BLaER1 treated with 17β-estradiol and CSF1 and Interleukin-3, amounts not matched to agents 10 nM and 100 nM (cell line): ENCODE data around the gene BASP1.
A peak's percentile ranks its signal among the peaks of the same experiment; 100 is the strongest.
"Not testable (repeated sequence)": the region's sequence is repeated elsewhere in the genome, so short reads cannot be mapped to it uniquely, and the experiment has no call there.

Experiments used
- H3K27ac ChIP-seq, 11 experiments: shearing (Covaris generic); formaldehyde crosslinking; 2 replicates each; pipeline ENCODE4 v1.8.1; 2022
- H3K27me3 ChIP-seq, 11 experiments: shearing (Covaris generic); formaldehyde crosslinking; 2 replicates each; pipeline ENCODE4 v1.8.1; 2022
- H3K36me3 ChIP-seq, 11 experiments: shearing (Covaris generic); formaldehyde crosslinking; 2 replicates each; pipeline ENCODE4 v1.8.1; 2022
- H3K4me1 ChIP-seq, 10 experiments: shearing (Covaris generic); formaldehyde crosslinking; 2 replicates each; pipeline ENCODE4 v1.8.1; 2022
- H3K4me2 ChIP-seq, 11 experiments: shearing (Covaris generic); formaldehyde crosslinking; 2 replicates each; pipeline ENCODE4 v1.8.1; 2022
- H3K4me3 ChIP-seq, 10 experiments: shearing (Covaris generic); formaldehyde crosslinking; 2 replicates each; pipeline ENCODE4 v1.8.1; 2022
- H3K9ac ChIP-seq, 11 experiments: shearing (Covaris generic); formaldehyde crosslinking; 2 replicates each; pipeline ENCODE4 v1.8.1; 2022
- H3K9me3 ChIP-seq, 11 experiments: shearing (Covaris generic); formaldehyde crosslinking; replicated peaks in 1 of 11; 2 replicates each; pipeline ENCODE4 v1.8.1; 2022
- H4K20me1 ChIP-seq, 11 experiments: shearing (Covaris generic); formaldehyde crosslinking; 2 replicates each; pipeline ENCODE4 v1.8.1; 2022
- Cebpa-rat ChIP-seq, 11 experiments: shearing (Covaris generic); IDR thresholded peaks; 2 replicates each; pipeline ENCODE4 v1.8.1; 2022

BASP1 gene

GRCh38 chr5:17249029-17249634, 31.7 kb downstream of the BASP1 start:
- no peaks in the 10 kb centered on the region for H3K27me3 ChIP-seq
- H3K27ac ChIP-seq, result no peak overlapping the region
- peaks cover 0 to 35% (median 10%) of the 10 kb centered on the region in 11 experiments; a peak in 11 of 22 replicates for H3K36me3 ChIP-seq
- no peaks in the 10 kb centered on the region for H3K4me1 ChIP-seq
- no peak overlapping the region for H3K4me3 ChIP-seq
- no peak for TF ChIP-seq Cebpa-rat (IDR thresholded peaks at IDR 0.05)
- peaks cover 0 to 76% (median 0%) of the 10 kb centered on the region in 11 experiments; a peak in 7 of 22 replicates for H4K20me1 ChIP-seq
- H3K4me2 ChIP-seq, result no peak overlapping the region
- peaks cover 6 to 48% (median 32%) of the 10 kb centered on the region in 11 experiments; a peak in 19 of 22 replicates for H3K9me3 ChIP-seq
- H3K9ac ChIP-seq, result no peak overlapping the region

- H3K4me2 ChIP-seq, H3K4me3 ChIP-seq, H3K4me1 ChIP-seq, H3K9ac ChIP-seq, H3K27ac ChIP-seq, H3K27me3 ChIP-seq: not testable (repeated sequence)
- H4K20me1 ChIP-seq, result peaks cover 0 to 73% (median 0%) of the 10 kb centered on the region in 11 experiments; a peak in 7 of 22 replicates
- peaks cover 6 to 48% (median 32%) of the 10 kb centered on the region in 11 experiments; a peak in 19 of 22 replicates for H3K9me3 ChIP-seq
- H3K36me3 ChIP-seq, result peaks cover 0 to 36% (median 15%) of the 10 kb centered on the region in 11 experiments; a peak in 11 of 22 replicates
Observed at GRCh38 chr5:17249841-17250240, 32.4 kb downstream of the BASP1 start.

- no peak overlapping the region for H3K4me3 ChIP-seq
- no peak for TF ChIP-seq Cebpa-rat (IDR thresholded peaks at IDR 0.05)
- no peak overlapping the region for H3K4me2 ChIP-seq
- peaks cover 0 to 12% (median 5%) of the 10 kb centered on the region in 10 experiments; a peak in 8 of 20 replicates for H3K4me1 ChIP-seq
- H3K36me3 ChIP-seq, result peaks cover 3 to 44% (median 18%) of the 10 kb centered on the region in 11 experiments; a peak in 17 of 22 replicates
- H3K9ac ChIP-seq, result no peak overlapping the region
- peaks cover 9 to 63% (median 50%) of the 10 kb centered on the region in 11 experiments for H3K9me3 ChIP-seq
- H3K27me3 ChIP-seq, result no peaks in the 10 kb centered on the region
- peaks cover 0 to 64% (median 0%) of the 10 kb centered on the region in 11 experiments; a peak in 6 of 22 replicates for H4K20me1 ChIP-seq
- no peak overlapping the region for H3K27ac ChIP-seq
Observed at GRCh38 chr5:17252543-17252942, 35.1 kb downstream of the BASP1 start.

GRCh38 chr5:17255471-17256021, 38.1 kb downstream of the BASP1 start:
- H3K9me3 ChIP-seq, result peaks cover 30 to 70% (median 63%) of the 10 kb centered on the region in 11 experiments
- no peaks in the 10 kb centered on the region for H3K27me3 ChIP-seq
- H3K4me3 ChIP-seq, result no peak overlapping the region
- no peak overlapping the region for H3K9ac ChIP-seq
- TF ChIP-seq Cebpa-rat (IDR thresholded peaks at IDR 0.05), result no peak
- 0 out of 22 replicates have a peak overlapping the region, but pooled peaks of 1 of the 11 experiments have one; percentile 15 for H3K27ac ChIP-seq
- H4K20me1 ChIP-seq, result peaks cover 0 to 42% (median 0%) of the 10 kb centered on the region in 11 experiments; a peak in 4 of 22 replicates
- peak overlapping the region in 6 of 11 experiments; percentile 3 to 39 (median 15); a peak in 8 of 22 replicates for H3K4me2 ChIP-seq
- peaks cover 0 to 12% (median 5%) of the 10 kb centered on the region in 10 experiments; a peak in 8 of 20 replicates for H3K4me1 ChIP-seq
- H3K36me3 ChIP-seq, result peaks cover 21 to 61% (median 34%) of the 10 kb centered on the region in 11 experiments

- Histone ChIP-seq H3K27me3 (no peaks in the 10 kb centered on the region), H3K9ac (no peak overlapping the region), H3K4me3 (no peak overlapping the region), H4K20me1 (peaks cover 0 to 44% (median 0%) of the 10 kb centered on the region in 11 experiments; a peak in 4 of 22 replicates), H3K27ac (0 out of 22 replicates have a peak overlapping the region, but pooled peaks of 1 of the 11 experiments have one; percentile 15), H3K36me3 (peaks cover 22 to 67% (median 34%) of the 10 kb centered on the region in 11 experiments), H3K4me2 (peak overlapping the region in 4 of 11 experiments; percentile 6 to 34 (median 13); a peak in 4 of 22 replicates), H3K4me1 (peaks cover 0 to 12% (median 5%) of the 10 kb centered on the region in 10 experiments; a peak in 8 of 20 replicates), H3K9me3 (peaks cover 25 to 70% (median 62%) of the 10 kb centered on the region in 11 experiments)
- TF ChIP-seq Cebpa-rat (IDR thresholded peaks at IDR 0.05), result no peak
Observed at GRCh38 chr5:17256171-17256570, 38.7 kb downstream of the BASP1 start.

GRCh38 chr5:17256839-17257238, 39.4 kb downstream of the BASP1 start:
- TF ChIP-seq Cebpa-rat (IDR thresholded peaks at IDR 0.05), result no peak
- no peak overlapping the region for H3K4me3 ChIP-seq
- no peak overlapping the region for H3K4me2 ChIP-seq
- peaks cover 0 to 12% (median 5%) of the 10 kb centered on the region in 10 experiments; a peak in 8 of 20 replicates for H3K4me1 ChIP-seq
- H3K9ac ChIP-seq, result no peak overlapping the region
- H3K9me3 ChIP-seq, result peaks cover 30 to 69% (median 61%) of the 10 kb centered on the region in 11 experiments
- H3K27ac ChIP-seq, result no peak overlapping the region
- peaks cover 22 to 73% (median 34%) of the 10 kb centered on the region in 11 experiments for H3K36me3 ChIP-seq
- peaks cover 0 to 44% (median 0%) of the 10 kb centered on the region in 11 experiments; a peak in 4 of 22 replicates for H4K20me1 ChIP-seq
- no peaks in the 10 kb centered on the region for H3K27me3 ChIP-seq

GRCh38 chr5:17257705-17258273, 40.4 kb downstream of the BASP1 start:
- peaks cover 35 to 75% (median 65%) of the 10 kb centered on the region in 11 experiments for H3K9me3 ChIP-seq
- H3K4me3 ChIP-seq, result no peak overlapping the region; a peak in 1 of 20 replicates
- TF ChIP-seq Cebpa-rat (IDR thresholded peaks at IDR 0.05), result no peak
- H3K36me3 ChIP-seq, result peaks cover 22 to 77% (median 36%) of the 10 kb centered on the region in 11 experiments
- peaks cover 0 to 41% (median 0%) of the 10 kb centered on the region in 11 experiments; a peak in 3 of 22 replicates for H4K20me1 ChIP-seq
- H3K27me3 ChIP-seq, result no peaks in the 10 kb centered on the region
- H3K9ac ChIP-seq, result no peak overlapping the region
- H3K4me2 ChIP-seq, result no peak overlapping the region
- peaks cover 0 to 12% (median 5%) of the 10 kb centered on the region in 10 experiments; a peak in 8 of 20 replicates for H3K4me1 ChIP-seq
- no peak overlapping the region for H3K27ac ChIP-seq

DNA sequence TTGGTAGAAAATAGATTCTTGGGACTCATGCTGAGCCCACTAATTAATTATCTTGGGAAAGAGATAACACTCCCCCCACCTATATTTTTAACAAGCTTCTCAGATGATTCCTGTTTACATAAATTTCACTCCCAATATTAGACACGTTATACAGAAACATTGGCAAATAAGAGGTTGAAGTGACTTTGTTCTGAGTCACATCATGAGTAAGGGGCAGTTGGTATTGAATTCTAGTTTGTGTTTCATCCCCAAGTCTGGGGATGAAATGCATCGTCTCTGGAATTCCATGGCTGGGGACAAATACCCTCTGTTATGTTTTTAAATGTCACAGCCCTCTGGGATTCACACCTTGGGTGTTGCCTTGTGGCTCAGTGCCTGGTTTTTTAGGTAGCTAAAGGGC, 41.0 kb downstream of the BASP1 start:
- Histone ChIP-seq H3K36me3 (peaks cover 22 to 78% (median 43%) of the 10 kb centered on the region in 11 experiments), H3K9me3 (peaks cover 35 to 82% (median 72%) of the 10 kb centered on the region in 11 experiments), H3K4me3 (no peak overlapping the region), H3K4me1 (peaks cover 0 to 12% (median 5%) of the 10 kb centered on the region in 10 experiments; a peak in 8 of 20 replicates), H3K27me3 (no peaks in the 10 kb centered on the region), H4K20me1 (peaks cover 0 to 37% (median 0%) of the 10 kb centered on the region in 11 experiments; a peak in 2 of 22 replicates), H3K27ac (no peak overlapping the region), H3K4me2 (no peak overlapping the region), H3K9ac (no peak overlapping the region)
- no peak for TF ChIP-seq Cebpa-rat (IDR thresholded peaks at IDR 0.05)

DNA sequence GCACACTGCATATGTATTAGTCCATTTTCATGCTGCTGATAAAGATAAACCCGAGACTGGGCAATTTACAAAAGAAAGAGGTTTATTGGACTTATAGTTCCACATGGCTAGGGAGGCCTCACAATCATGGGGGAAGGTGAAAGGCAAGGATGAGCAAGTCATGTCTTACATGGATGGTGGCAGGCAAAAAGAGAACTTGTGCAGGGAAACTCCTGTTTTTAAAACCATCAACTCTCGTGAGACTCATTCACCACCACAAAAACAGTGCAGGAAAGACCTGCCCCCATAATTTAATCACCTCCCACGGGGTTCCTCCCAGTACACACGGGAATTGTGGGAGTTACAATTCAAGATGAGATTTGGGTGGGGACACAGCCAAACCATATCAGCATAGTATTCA, 41.6 kb downstream of the BASP1 start:
- H3K27me3 ChIP-seq, H3K4me3 ChIP-seq, H3K9ac ChIP-seq, H3K4me2 ChIP-seq, H3K27ac ChIP-seq: not testable (repeated sequence)
- Histone ChIP-seq H3K9me3 (peaks cover 35 to 85% (median 75%) of the 10 kb centered on the region in 11 experiments), H3K4me1 (peaks cover 0 to 12% (median 5%) of the 10 kb centered on the region in 10 experiments; a peak in 8 of 20 replicates), H3K36me3 (peaks cover 22 to 83% (median 44%) of the 10 kb centered on the region in 11 experiments), H4K20me1 (peaks cover 0 to 39% (median 0%) of the 10 kb centered on the region in 11 experiments; a peak in 2 of 22 replicates)
